HFF-Myc (cell line): ENCODE measurements around the gene PCK2.

ENCODE experiments used
- DNase-seq: peaks from one replicate; pipeline ENCODE4 v3.0.0-alpha.2; 2011; ENCODE audit warnings: low read depth; ENCODE audit errors: extremely low read depth
- H3K4me3 ChIP-seq: replicated peaks from 2 replicates; pipeline ENCODE4 v1.5.1; 2011; ENCODE audit warnings: low read depth, mild to moderate bottlenecking, control low read depth, low read length
- TF ChIP-seq, protein P1 (sequence below): IDR thresholded peaks from 2 replicates; pipeline ENCODE4 v1.5.1; 2012; ENCODE audit warnings: mild to moderate bottlenecking, low read depth, low read length, control low read depth; ENCODE audit errors: missing control alignments

The PCK2 gene

DNA sequence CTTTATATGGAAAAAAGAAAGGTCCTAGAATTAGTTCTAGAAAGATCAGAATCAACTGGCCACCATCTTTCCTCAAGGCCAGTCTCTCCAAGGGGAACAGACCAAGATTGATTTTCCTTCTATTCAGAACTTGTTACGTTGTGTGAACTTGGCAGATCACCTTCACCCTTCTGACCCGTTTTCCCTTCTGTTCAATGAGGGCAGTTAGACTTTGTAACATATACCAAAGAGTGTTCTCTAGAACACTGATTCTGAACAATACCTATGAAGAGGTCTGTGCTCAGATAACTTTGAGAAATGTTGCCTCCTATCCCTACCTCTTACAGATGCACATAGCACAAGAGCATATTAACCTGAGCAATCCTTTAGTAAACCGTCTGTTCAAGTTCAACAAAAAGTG, 10.6 kb upstream of the PCK2 start:
- no peak for DNase-seq
- TF ChIP-seq, protein P1, sequence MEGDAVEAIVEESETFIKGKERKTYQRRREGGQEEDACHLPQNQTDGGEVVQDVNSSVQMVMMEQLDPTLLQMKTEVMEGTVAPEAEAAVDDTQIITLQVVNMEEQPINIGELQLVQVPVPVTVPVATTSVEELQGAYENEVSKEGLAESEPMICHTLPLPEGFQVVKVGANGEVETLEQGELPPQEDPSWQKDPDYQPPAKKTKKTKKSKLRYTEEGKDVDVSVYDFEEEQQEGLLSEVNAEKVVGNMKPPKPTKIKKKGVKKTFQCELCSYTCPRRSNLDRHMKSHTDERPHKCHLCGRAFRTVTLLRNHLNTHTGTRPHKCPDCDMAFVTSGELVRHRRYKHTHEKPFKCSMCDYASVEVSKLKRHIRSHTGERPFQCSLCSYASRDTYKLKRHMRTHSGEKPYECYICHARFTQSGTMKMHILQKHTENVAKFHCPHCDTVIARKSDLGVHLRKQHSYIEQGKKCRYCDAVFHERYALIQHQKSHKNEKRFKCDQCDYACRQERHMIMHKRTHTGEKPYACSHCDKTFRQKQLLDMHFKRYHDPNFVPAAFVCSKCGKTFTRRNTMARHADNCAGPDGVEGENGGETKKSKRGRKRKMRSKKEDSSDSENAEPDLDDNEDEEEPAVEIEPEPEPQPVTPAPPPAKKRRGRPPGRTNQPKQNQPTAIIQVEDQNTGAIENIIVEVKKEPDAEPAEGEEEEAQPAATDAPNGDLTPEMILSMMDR = no peak
- no peak overlapping the region for H3K4me3 ChIP-seq

DNA sequence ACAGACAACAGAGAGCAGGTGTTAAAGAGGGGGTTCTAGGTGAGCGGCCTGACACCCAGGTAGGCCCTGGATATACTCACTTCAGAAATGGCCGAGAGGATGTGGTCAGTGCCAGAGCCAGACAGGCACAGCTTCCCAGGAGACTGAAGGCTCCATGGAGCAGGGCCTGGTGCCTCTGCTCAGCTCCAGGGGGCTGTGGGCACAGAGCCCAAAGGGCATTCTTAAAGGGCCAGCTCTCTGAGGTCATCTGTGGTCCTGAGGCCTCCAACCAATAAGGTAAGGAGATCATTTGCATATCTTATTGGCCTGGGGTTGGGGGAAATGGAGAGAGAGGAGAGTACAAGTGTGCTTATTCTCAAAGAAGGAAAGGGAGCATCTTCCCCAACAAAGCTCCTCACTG, 9.7 kb upstream of the PCK2 start:
- DNase-seq = no peak
- H3K4me3 ChIP-seq = no peak overlapping the region
- TF ChIP-seq, protein P1 = no peak

DNA sequence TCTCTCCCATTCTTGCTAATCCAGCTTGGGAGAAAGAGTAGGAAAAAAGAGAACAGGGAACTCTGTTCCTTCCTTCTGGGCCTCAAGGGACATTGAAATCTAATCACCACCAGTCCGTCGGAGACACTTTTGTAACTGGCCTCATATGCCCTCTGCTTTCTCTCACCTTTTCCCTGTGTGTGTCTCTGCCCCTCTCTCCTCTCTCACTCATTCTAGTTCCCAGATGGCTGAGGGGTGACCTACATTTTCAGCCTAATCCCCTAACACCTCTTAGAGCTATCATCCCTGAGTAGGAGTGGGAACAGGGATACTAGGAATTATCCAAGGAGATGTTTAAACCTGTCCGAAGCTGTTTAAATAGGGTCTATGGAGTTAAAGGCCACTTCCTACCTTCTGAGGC, 8.9 kb upstream of the PCK2 start:
- DNase-seq = no peak
- TF ChIP-seq, protein P1 = no peak
- H3K4me3 ChIP-seq = no peak overlapping the region

- H3K4me3 ChIP-seq = no peak overlapping the region
- TF ChIP-seq, protein P1 = no peak
- DNase-seq = no peak
These were observed 7.7 kb upstream of the PCK2 start for GRCh38 chr14:24086193-24086955.

DNA sequence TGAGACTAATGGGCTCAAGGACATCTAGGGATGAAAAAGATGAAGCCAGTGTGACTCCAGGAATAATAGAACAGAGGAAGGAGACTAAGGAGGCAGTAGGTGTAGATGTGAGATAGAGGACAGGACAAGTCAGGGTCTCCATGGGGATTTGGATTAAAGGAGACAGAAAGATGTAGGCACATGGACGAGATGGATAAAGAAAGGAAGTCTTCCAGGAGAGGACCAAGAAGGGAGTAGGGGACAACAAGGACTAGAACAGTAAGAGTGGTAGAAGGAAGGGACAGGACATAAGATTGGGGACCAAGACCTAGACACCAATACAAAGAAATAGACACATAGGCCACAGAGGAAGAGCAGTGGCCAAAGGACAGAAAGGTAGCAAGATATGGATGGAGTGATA, 7.1 kb upstream of the PCK2 start:
- TF ChIP-seq, protein P1 = no peak
- no peak for DNase-seq
- H3K4me3 ChIP-seq = no peak overlapping the region

GRCh38 chr14:24088095-24088494, 6.0 kb upstream of the PCK2 start:
- no peak overlapping the region for H3K4me3 ChIP-seq
- TF ChIP-seq, protein P1 = no peak
- DNase-seq = no peak

- H3K4me3 ChIP-seq = no peak overlapping the region
- TF ChIP-seq, protein P1 = no peak
- DNase-seq = no peak
These were observed 4.2 kb upstream of the PCK2 start for GRCh38 chr14:24089890-24090289.
